GM19043 (cell line): ENCODE data around the gene SCN4A.
A peak's percentile ranks its signal among the peaks of the same experiment; 100 is the strongest.
"Not testable (repeated sequence)": the region's sequence is repeated elsewhere in the genome, so short reads cannot be mapped to it uniquely, and the experiment has no call there.

Experiments
- ATAC-seq: cut with Tn5 transposase; IDR thresholded peaks from one replicate; pipeline ENCODE4 v1.9.1; 2021; ENCODE audit warnings: low read depth; ENCODE audit not compliant: unreplicated experiment

SCN4A gene

DNA sequence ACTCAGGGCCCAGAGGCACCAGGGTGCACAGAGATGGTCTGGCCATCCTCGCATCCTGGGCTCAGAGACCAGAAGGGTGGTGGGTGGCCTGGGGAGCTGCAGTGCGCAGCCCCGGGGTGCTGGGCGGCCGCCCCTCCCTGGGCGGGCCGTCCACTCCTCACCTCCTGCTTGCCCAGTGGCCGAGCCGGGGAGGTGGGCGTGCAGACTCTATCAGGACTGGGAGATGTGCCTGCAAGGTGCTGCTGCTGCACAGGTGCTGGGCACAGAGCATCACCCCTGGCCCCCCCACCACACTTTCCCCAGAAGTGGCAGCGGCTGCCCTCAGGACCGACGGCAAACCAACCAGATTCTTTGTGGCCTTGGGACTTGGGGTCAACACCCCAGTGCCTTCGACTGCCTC, at the start of gene SCN4A:
TSS of gene SCN4A (minus strand) at position 123 of the 400 bp plus-strand sequence. CDS start at position 46, 77 bp downstream.
- ATAC-seq: no peak

DNA sequence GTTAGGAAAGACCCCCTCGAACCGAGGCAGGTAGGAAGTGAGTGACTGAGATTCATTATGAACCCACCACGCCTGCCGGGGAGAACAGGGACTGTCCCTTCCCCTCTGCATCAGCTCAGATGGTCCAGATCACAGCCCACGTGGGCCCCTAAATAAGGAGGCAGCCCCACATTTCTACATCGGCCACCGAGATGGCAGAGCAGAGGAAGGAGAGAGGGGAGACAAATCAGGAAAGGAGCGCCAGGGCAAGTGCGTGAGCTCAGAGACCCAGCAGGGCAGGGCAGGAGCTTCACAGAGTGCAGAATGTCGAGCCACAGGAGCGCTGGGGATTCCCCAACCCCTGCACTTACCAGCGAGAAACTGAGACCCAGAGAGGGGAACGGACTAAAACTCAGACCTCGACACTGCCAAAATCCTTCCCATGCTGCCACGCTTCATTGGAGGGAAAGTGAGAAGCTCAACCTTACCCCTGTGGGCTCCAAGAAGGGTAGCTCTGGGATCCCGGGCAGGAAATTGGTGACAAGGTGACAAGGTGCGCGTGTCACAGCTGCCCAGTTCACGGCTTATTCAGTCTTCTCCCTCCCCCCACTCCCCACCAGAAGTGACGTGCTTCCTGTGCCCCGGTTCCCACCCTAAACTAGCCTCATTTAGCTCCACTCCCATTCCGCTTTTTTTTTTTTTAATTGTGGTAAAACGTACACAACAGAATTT, 47.5 kb upstream of the SCN4A start, which contains the start of gene ICAM2:
TSS of gene ICAM2 (minus strand) at position 578 of the 711 bp plus-strand sequence. CDS start 13,942 bp downstream, outside the sequence.
- peak; percentile 56 for ATAC-seq

DNA sequence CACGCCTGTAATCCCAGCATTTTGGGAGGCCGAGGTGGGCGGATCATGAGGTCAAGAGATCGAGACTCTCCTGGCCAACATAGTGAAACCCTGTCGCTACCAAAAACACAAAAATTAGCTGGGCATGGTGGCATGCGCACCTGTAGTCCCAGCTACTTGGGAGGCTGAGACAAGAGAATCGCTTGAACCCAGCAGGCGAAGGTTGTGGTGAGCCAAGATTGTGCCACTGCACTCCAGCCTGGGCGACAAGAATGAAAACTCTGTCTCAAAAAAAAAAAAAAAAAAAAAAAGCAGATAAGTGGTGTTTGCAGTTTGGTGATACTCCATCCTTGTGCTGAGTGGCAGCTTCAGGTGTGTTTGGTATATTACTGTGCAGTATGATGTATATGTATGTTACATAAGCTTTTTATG, 46.8 kb upstream of the SCN4A start:
- ATAC-seq: peak; percentile 20

DNA sequence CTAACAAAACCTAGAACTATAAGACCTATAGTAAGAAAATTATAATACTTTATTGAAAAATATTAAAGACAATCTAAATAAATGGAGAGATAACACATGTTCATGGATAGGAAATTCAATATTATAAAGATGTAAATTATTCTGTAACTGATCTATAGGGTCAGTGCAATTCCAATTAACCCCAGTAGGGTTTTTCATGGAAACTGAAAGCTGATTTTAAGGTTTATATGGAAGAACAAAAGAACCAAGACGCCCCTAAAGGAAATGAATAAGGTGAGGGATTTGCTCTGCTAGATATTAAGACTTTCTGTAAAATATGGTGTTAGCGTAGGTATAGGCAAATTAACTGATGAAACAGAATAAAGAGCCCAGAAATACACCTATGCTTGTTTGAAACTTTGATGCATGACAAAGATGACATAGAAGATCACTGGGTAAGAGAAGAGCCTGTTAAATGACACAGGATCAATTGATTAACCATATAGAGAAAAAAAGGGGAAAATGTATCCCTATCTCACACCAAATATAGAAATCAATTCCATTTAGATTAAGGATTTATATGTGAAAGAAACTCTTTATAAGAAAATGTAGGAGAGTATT, 44.8 kb upstream of the SCN4A start:
- ATAC-seq: no peak

DNA sequence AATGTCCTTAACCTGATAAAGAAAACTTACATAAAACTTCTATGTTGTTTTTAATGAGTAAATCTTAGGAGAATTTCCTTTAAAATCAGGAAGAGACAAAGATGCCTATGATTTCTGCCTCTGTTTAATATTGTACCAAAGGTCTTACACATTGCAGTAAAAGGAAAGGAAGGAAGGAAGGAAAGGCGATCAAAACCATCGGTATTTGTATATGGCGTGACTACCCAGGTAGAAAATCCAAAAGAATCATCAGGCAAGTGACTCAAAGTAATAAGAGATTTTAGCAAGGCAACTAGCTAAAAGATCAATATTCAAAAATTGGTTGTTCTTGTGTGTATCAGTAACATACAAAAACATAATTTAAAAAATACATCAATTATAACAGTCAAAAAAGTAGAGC, 44.3 kb upstream of the SCN4A start:
- ATAC-seq: no peak

DNA sequence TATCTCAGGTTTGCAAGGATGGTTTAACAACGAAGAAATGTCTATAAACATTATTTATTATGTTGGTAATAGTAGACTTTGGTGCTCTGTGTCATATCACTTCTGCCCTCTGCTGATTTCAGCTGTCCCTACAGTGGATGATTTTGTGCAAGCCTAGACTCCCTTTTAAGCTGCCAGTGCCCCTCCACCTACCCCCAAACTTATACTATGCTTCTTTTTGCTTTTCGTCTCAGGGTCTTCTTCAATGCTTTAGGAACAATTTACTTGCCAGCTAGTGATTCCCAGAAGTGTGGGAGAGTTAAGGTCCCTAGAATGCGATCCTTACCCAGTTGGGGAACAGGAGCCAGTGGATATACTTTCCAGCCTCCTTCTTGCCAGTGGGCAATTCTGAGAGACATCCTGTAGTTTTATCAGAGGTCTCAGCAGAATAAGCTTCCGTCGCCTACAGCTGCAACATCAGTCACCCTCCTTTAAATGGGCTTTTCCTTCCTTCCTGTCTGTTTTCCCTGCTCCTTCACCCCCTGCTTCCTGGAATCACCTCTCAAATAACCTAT, 43.6 kb upstream of the SCN4A start:
- ATAC-seq: no peak

DNA sequence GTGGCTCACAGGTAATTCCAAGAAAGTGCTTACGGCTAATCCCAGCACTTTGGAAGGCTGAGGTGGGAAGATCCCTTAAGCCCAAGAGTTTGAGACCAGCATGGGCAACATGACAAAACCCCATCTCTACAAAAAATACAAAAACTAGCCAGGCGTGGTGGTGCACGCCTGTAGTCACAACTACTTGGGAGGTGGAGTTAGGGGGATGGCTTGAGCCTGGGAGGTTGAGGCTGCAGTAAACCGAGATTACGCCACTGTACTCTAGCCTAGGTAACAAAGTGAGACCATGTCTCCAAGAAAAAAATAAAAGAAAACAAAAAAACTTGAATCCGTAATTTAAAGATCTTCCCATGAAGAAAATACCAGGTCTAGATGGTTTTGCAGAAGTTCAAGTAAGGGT, 42.7 kb upstream of the SCN4A start:
- no peak for ATAC-seq

DNA sequence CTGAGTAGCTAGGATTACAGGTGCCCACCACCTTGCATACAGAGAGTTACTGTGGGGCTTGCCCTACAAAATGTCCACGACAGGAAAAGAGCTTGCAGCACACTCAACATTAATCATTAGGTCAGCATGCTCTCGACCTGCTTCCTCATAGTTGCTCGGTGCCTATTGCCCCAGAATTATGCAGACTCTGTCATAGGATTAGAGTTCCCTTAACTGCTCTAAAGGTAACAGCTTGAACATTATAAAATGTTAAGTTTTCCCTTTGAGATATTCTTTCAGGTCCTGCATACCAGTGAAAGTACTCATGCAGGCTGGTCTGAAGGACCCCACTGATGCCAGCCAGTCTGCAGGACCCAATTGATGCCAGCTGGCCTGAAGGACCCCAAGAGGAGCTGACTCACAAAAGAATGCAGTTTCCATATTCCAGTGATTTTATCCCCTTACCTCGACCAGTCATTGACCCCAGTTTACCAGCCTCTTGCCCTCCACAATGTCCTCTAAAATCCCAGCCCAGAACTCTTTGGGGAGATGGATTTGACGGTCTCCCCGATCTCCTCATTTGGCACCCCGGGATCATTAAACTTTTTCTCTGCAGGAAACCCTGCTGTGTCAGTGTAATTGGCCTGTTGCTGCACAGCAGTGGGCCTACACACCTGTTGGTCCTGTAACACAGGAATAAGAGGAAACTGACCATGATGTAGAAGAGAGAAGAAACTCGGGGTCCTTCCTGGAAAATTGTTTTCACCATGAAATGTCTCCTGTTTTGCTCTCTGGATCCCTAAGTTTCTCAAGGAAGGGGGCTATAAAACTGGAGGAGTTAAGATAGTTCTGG, 37.1 kb upstream of the SCN4A start:
- ATAC-seq: no peak

DNA sequence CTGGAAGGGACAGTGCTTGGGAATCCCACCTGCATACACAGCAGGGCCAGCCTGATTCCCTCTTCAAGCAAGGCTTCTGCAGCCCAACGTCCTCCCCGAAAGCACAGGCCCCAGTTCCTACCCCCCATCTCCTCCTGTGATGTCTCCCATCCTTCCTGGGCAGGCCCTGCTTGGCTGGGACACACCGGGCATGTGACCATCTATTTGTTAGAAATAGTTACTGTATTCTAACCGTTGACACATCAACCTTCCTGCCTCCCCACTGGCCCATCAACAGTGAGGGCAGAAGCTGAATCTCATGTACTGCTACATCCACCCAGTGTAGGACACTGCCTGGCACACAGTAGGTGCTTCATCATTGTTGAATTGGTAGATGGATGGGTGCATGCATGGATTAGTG, 36.1 kb upstream of the SCN4A start:
- no peak for ATAC-seq

DNA sequence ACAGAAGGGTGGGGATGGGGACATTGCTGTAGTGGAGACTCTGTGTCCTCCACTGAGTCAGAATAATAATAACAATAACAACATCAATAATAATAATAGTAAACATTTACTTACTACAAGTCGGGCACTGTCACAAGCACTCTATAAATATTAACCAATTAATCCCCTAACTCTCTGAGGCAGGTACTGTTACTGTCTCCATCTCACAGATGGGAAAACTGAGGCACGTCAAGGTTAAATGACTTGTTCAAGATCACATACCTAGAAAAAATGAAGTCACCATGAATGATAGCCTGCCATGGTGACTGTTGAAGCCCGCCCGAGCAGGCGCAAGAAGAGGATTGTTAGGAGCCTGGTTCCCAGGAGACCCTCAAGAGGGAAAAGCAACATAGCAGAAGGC, 35.6 kb upstream of the SCN4A start:
- ATAC-seq: no peak

DNA sequence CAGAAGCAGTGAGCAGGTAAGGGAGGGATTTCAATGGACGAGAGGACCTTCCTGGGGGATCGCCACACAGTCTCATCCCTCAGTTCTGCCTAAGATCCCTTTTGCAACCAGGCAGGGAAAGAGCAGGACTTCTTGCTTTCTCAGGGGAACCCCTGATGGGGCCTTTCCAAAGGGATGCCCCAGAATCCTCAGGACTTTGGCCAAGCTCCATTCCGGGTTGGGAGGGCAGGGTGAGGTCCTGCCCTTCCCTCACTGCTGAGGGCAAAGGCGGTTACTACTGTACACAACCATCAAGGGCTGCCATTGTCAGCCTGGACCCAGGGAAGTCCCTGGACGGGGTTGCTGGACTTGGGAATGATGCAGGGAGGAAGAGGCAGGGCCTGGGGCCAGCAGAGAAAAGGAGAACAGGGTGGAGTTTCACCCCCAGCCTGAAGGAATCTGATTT, 35.1 kb upstream of the SCN4A start:
- ATAC-seq: no peak

DNA sequence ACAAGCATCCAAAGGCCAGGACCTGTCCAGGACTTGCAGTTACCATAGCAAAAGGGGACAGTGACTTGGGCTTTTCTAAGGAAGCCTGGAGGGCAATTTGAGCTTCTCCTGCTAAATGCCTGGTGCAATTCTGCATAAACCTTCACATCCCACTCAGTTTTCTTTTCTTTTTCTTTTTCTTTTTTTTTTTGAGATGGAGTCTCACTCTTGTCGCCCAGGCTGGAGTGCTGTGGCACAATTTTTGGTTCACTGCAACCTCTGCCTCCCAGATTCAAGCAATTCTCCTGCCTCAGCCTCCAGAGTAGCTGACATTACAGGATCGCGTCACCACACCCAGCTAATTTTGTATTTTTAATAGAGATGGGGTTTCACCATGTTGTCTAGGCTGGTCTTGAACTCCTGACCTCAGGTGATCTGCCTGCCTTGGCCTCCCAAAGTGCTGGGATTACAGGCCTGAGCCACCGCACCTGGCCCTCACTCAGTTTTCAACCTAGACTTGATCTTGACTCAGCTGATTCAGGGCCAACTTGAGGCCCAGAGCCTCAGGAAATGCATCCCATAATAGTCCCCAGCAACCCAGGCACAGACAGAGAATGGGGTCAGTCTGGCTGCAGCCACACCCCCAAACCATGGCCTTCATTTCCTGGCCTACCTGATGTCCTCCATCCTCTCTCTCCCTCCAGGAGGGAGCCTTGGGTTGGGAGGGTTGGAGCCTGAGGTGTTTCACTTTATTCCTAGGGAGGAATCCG, 34.5 kb upstream of the SCN4A start:
- ATAC-seq: not testable (repeated sequence)

DNA sequence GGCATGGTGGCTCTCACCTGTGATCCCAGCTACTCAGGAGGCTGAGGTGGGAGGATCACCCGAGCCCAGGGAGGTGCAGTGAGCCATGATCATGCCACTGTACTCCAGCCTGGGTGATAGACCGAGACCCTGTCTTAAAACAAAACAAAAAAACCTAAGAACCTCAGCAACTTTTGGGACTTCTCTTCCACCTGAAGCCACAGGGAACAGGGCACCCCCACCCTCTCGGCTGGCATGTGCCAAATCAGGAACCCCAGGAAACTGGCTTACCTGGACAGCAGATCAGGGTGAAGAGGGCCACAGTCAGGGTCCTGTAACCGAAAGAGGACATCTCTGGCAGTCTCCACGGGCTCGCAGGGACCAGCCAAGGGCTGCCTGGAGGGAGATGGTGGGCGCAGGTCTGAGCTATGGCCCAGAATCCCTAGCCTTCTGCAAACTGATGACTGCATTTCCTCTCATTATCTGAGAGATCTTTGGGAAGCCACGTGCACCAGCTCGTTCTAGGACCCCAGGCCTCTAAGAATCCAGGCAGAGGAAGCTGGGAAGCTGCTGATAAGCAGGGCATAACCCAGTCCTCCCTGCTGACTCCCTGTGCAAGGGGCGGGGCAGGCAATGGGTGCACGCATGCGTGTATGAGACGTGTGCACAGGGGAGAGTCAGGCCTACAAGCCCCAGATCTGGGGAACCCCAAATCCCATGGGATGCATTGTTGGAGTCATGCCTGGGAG, 33.8 kb upstream of the SCN4A start:
- no peak for ATAC-seq

DNA sequence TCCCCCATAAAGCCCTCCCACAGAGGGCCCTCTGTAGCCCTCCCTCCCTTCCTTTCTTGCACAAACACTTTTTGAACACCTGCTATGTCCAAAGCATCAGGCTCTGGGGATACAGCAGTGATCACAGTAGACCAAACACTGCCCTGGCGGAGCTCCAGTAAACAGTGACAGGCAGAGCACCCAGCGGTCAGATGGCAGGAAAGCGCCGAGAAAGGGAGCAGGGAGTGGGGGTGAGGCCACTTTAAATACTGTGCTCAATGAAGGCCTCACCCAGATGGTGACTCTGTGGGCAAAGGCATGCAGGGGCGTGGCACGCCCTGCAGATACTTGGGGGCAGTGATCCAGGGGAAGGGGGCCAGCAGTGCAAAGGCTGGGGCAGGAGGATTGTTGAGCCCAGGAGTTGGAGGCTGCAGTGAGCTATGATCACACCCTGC, 33.0 kb upstream of the SCN4A start:
- no peak for ATAC-seq

DNA sequence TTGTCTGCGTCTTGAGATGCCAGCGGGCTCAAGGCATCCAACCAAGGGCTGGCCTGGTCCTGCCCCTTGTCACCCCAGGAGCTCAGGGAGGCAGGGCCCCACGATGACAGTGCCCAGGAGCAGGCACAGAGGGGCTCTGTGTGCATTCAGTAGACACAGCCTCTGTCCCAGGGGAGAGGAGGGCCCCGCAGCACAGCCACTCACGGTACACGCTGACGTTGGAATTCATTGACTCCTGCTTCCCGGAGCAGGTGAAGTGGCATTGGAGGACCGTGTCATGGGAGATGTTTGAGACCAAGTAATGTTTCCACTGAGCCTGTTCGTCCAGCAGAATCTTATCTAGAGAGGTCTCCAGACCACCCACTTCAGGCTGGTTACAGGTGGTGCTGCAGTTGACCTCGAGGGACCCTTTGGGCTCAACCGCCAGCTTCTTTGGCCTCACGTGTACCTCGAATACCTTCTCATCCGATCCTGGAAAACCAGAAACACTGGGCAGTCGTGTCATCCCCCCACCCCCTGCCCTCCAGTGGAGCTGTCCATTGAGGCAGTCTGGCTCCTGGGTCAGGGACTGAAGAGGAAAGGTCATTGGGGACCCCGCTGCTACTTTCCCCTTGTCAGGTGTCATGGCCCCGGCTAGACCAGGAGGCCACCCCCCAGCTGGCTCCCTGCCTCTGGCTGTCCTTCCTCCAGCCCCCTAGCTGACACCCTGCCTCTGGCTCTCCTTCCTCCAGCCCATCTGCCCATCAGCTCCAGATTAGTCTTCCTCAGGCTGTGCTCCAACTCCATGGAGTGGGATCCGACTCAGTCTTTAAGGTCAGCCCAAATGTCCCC, 32.4 kb upstream of the SCN4A start:
- ATAC-seq: no peak

DNA sequence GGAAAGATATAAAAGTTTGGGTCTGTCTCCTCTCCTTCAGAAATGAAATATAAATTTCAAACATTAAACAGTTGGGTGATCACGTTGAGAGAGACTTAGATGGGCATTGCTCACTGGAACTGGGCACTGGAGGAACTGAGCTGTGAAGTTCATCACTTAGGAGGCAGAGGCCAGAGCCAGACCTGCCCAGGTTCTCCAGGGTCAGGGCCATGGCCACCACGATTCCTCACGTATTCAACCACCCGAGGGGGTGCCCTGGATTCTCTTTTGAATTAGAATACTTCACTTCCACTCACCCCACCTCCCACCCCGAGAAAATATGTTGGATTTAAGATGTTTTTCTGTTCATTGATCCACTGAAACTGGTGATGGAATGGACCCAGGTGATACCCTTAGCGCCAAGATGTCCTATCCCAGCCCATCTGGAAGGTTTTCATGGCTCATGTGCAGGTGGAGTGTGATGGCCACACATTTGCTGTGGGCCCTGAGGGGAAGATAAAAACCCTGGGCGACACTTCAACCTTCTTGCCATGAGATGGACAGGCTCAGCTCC, 31.6 kb upstream of the SCN4A start:
- ATAC-seq: no peak

DNA sequence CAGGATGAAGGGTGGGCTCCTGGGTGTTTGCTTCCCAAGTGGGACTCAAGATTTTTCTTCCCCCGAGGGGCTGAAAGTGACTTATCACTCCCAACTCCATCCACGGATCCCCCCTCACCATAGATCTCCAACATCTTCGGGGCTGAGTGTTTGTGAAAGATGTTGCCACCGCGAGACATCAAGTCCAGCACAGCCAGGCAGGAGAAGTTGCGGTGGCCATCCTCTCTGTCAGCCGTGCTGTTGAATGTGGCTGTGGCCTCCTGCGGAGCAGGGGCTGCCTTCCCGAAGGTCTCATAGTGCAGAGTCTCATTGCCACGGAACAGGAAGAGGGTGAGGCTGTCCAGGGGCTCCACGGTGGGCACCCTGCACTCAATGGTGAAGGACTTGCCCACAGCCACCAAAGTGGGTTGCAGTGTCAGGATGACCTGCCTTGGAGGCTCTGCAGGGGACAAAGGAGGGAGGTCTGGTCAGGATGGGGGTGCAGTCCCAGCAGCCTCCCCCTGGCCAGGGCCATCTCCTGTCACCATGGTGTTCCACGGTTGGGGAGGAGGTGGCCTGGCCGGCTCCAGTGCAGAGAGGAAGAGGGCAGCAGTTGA, 30.9 kb upstream of the SCN4A start:
- no peak for ATAC-seq
